ENCODE results near the gene TAGLN3.

Gene TAGLN3

GRCh38 chr3:111998636-111999483 is at the start of gene TAGLN3:
TAGLN3 (plus strand) TSS chr3:111998922; CDS start chr3:111999423, 501 bp downstream.
- peak; percentile 62 for DNase-seq

GRCh38 chr3:111949712-111950111 is 49.0 kb upstream of the TAGLN3 start:
- DNase-seq = no peak

GRCh38 chr3:111951032-111951431 is 47.7 kb upstream of the TAGLN3 start:
- DNase-seq = no peak

GRCh38 chr3:111952086-111952485 is 46.6 kb upstream of the TAGLN3 start:
- no peak for DNase-seq

GRCh38 chr3:111952866-111953450 is 45.8 kb upstream of the TAGLN3 start:
- no peak for DNase-seq

- DNase-seq = no peak
Measured at GRCh38 chr3:111954228-111954990, 44.3 kb upstream of the TAGLN3 start.

GRCh38 chr3:111955876-111956275 is 42.8 kb upstream of the TAGLN3 start:
- DNase-seq = no peak

GRCh38 chr3:111956449-111956848 is 42.3 kb upstream of the TAGLN3 start:
- DNase-seq = no peak

- DNase-seq = no peak
Measured at GRCh38 chr3:111956995-111957734, 41.6 kb upstream of the TAGLN3 start.

- no peak for DNase-seq
Measured at GRCh38 chr3:111961461-111962164, 37.1 kb upstream of the TAGLN3 start.

GRCh38 chr3:111963424-111963823 is 35.3 kb upstream of the TAGLN3 start:
- DNase-seq = peak; percentile 80

GRCh38 chr3:111965484-111965883 is 33.2 kb upstream of the TAGLN3 start:
- no peak for DNase-seq

GRCh38 chr3:111967068-111967467 is 31.7 kb upstream of the TAGLN3 start:
- DNase-seq = no peak

GRCh38 chr3:111967651-111968274 is 31.0 kb upstream of the TAGLN3 start:
- DNase-seq = peak; percentile 87

- no peak for DNase-seq
Measured at GRCh38 chr3:111968319-111969054, 30.2 kb upstream of the TAGLN3 start.

- DNase-seq = no peak
Measured at GRCh38 chr3:111970376-111970775, 28.3 kb upstream of the TAGLN3 start.

- peak; percentile 10 for DNase-seq
Measured at GRCh38 chr3:111971533-111972130, 27.1 kb upstream of the TAGLN3 start.

GRCh38 chr3:111972891-111973290 is 25.8 kb upstream of the TAGLN3 start:
- no peak for DNase-seq

GRCh38 chr3:111975131-111975530 is 23.6 kb upstream of the TAGLN3 start:
- DNase-seq = no peak

- DNase-seq = no peak
Measured at GRCh38 chr3:111976254-111976653, 22.5 kb upstream of the TAGLN3 start.
